Upper lobe of left lung (tissue), 6 donors: ENCODE data around the gene CERS3. TPM values are rescaled to one million over a fixed set of nuclear protein-coding genes. Genes with fewer than 3 reads are reported as not detected.

Experiments
- ATAC-seq, 2 donors: fragments of 200-7000 bp; cut with Tn5 transposase; one replicate each; pipeline ENCODE4 v1.9.1; 2022; ENCODE audit warnings: mild to moderate bottlenecking in 2 of 2, moderate library complexity in 2 of 2; ENCODE audit not compliant: low FRiP score in 2 of 2
- DNase-seq, 2 donors: peaks; one replicate each; pipeline ENCODE4 v3.0.0-alpha.2; 2019 to 2020
- H3K27ac ChIP-seq, 4 donors: fragments of 200-600 bp; sonication (generic); one replicate each; pipeline ENCODE4 v1.5.1; 2016 to 2019
- H3K27me3 ChIP-seq, 4 donors: fragments of 200-600 bp; sonication (generic); one replicate each; pipeline ENCODE4 v1.5.1; 2017 to 2019
- H3K36me3 ChIP-seq, 4 donors: fragments of 200-600 bp; sonication (generic); one replicate each; pipeline ENCODE4 v1.5.1; 2016 to 2019
- H3K4me1 ChIP-seq, 4 donors: fragments of 200-600 bp; sonication (generic); one replicate each; pipeline ENCODE4 v1.5.1; 2018 to 2019
- H3K4me3 ChIP-seq, 4 donors: fragments of 200-600 bp; sonication (generic); one replicate each; pipeline ENCODE4 v1.5.1; 2017 to 2019; ENCODE audit warnings: mild to moderate bottlenecking in 2 of 4, moderate library complexity in 1 of 4
- H3K9me3 ChIP-seq, 4 donors: fragments of 200-600 bp; sonication (generic); one replicate each; pipeline ENCODE4 v1.5.1; 2018 to 2019
- CTCF ChIP-seq, 6 experiments: fragments of 450-650 bp in 4 of 6; fragments of 200-600 bp in 2 of 6; sonication (generic) in 2 of 6; IDR thresholded peaks; one replicate each; pipeline ENCODE4 v1.5.1; 2016 to 2019; ENCODE audit warnings: antibody characterized with exemption in 6 of 6
- EP300 ChIP-seq, 4 donors: sonication (generic); formaldehyde crosslinking; IDR thresholded peaks; one replicate each; pipeline ENCODE4 v1.5.1; 2017; ENCODE audit warnings: antibody characterized with exemption in 4 of 4, control low read depth in 2 of 4
- POLR2A ChIP-seq, 4 donors: fragments of 450-650 bp; IDR thresholded peaks; one replicate each; pipeline ENCODE4 v1.5.1; 2016 to 2017; ENCODE audit warnings: antibody characterized with exemption in 4 of 4, mild to moderate bottlenecking in 2 of 4
- POLR2AphosphoS5 ChIP-seq, 2 donors: sonication (generic); formaldehyde crosslinking; IDR thresholded peaks; one replicate each; pipeline ENCODE4 v1.5.1; 2017; ENCODE audit warnings: antibody characterized with exemption in 2 of 2
- WGBS, 2 donors: methylation state at CpG; one replicate each; pipeline ENCODE4 v1.1.5; 2017 to 2018; 5-methylcytosine and 5-hydroxymethylcytosine counted together
- total RNA-seq, 6 donors: library from RNA; depleted of rRNA in 4 of 6; stranded (reverse); fragments of >200 nt in 4 of 6; gene quantifications; one replicate each; pipeline versions ENCODE4 v1.1.0 to v1.2.1, GENCODE V29; 2016 to 2021
- donor health status: DM: no; HTN: no; CAD: no; lungs with moderate emphysema.
- donor health status: DM: no; HTN: yes; CAD: no; lungs with severe emphysema.

The CERS3 gene
- total RNA-seq, 6 donors from 2014 or later: 0.33 TPM; not detected in 5

- no peak for TF ChIP-seq CTCF (IDR thresholded peaks at IDR 0.05)
- no peak for TF ChIP-seq EP300 (IDR thresholded peaks at IDR 0.05)
- TF ChIP-seq POLR2A (IDR thresholded peaks at IDR 0.05): no peak
- no peak for TF ChIP-seq POLR2AphosphoS5 (IDR thresholded peaks at IDR 0.05)
These were observed 26.1 kb downstream of the CERS3 start for GRCh38 chr15:100502651-100503050.

GRCh38 chr15:100501117-100501516, 27.6 kb downstream of the CERS3 start:
- ATAC-seq (no peak), DNase-seq (no peak)
- Histone ChIP-seq H3K9me3 (no peaks in the 10 kb centered on the region), H3K4me1 (no peaks in the 10 kb centered on the region), H3K4me3 (no peak overlapping the region), H3K27me3 (no peaks in the 10 kb centered on the region), H3K27ac (no peak overlapping the region), H3K36me3 (no peaks in the 10 kb centered on the region)
- 76 to 86% methylated on average over 5 of the region's 5 CpGs for whole genome bisulfite sequencing, 2 donors
- TF ChIP-seq EP300 (IDR thresholded peaks at IDR 0.05) (no peak), CTCF (IDR thresholded peaks at IDR 0.05) (no peak), POLR2AphosphoS5 (IDR thresholded peaks at IDR 0.05) (no peak), POLR2A (IDR thresholded peaks at IDR 0.05) (no peak)

More at GRCh38 chr15:100502651-100503050, 26.1 kb downstream of the CERS3 start:
- no peak for ATAC-seq
- no peaks in the 10 kb centered on the region for H3K27me3 ChIP-seq
- H3K27ac ChIP-seq: no peak overlapping the region
- DNase-seq: no peak
- 47 to 55% methylated on average over 3 of the region's 3 CpGs for WGBS, 2 donors
- no peaks in the 10 kb centered on the region for H3K36me3 ChIP-seq
- no peaks in the 10 kb centered on the region for H3K4me1 ChIP-seq
- H3K9me3 ChIP-seq: no peaks in the 10 kb centered on the region
- H3K4me3 ChIP-seq: no peak overlapping the region

- no peak overlapping the region for H3K27ac ChIP-seq
- H3K9me3 ChIP-seq: no peaks in the 10 kb centered on the region
- no peak for TF ChIP-seq CTCF (IDR thresholded peaks at IDR 0.05)
- no peak for TF ChIP-seq POLR2A (IDR thresholded peaks at IDR 0.05)
- no peak for TF ChIP-seq EP300 (IDR thresholded peaks at IDR 0.05)
- TF ChIP-seq POLR2AphosphoS5 (IDR thresholded peaks at IDR 0.05): no peak
- ATAC-seq: no peak
- no peak for DNase-seq
- no peak overlapping the region for H3K4me3 ChIP-seq
- H3K4me1 ChIP-seq: no peaks in the 10 kb centered on the region
- H3K27me3 ChIP-seq: no peaks in the 10 kb centered on the region
- no peaks in the 10 kb centered on the region for H3K36me3 ChIP-seq
- WGBS, 2 donors: 59 to 63% methylated on average over 4 of the region's 4 CpGs
These were observed 28.3 kb downstream of the CERS3 start for GRCh38 chr15:100500226-100500990.

GRCh38 chr15:100495861-100496260, 32.9 kb downstream of the CERS3 start:
- DNase-seq (no peak), ATAC-seq (no peak)
- no peak overlapping the region for H3K27ac ChIP-seq
- 66 to 87% methylated on average over 1 of the region's 1 CpG for WGBS, 2 donors
- no peaks in the 10 kb centered on the region for H3K4me1 ChIP-seq
- H3K27me3 ChIP-seq: no peaks in the 10 kb centered on the region
- TF ChIP-seq EP300 (IDR thresholded peaks at IDR 0.05) (no peak), POLR2AphosphoS5 (IDR thresholded peaks at IDR 0.05) (no peak), CTCF (IDR thresholded peaks at IDR 0.05) (no peak), POLR2A (IDR thresholded peaks at IDR 0.05) (no peak)
- no peaks in the 10 kb centered on the region for H3K9me3 ChIP-seq
- no peak overlapping the region for H3K4me3 ChIP-seq
- no peaks in the 10 kb centered on the region for H3K36me3 ChIP-seq

- TF ChIP-seq POLR2A (IDR thresholded peaks at IDR 0.05): no peak
- no peak for TF ChIP-seq EP300 (IDR thresholded peaks at IDR 0.05)
- no peak for TF ChIP-seq CTCF (IDR thresholded peaks at IDR 0.05)
- no peak for TF ChIP-seq POLR2AphosphoS5 (IDR thresholded peaks at IDR 0.05)
- H3K36me3 ChIP-seq: no peaks in the 10 kb centered on the region
- ATAC-seq (no peak), DNase-seq (no peak)
- H3K27me3 ChIP-seq: no peaks in the 10 kb centered on the region
- H3K4me1 ChIP-seq: no peaks in the 10 kb centered on the region
- WGBS, 2 donors: 93 to 96% methylated on average over 4 of the region's 4 CpGs
- no peak overlapping the region for H3K4me3 ChIP-seq
- H3K27ac ChIP-seq: no peak overlapping the region
- no peaks in the 10 kb centered on the region for H3K9me3 ChIP-seq
These were observed 35.5 kb downstream of the CERS3 start for GRCh38 chr15:100493213-100493612.
